Lower leg skin (tissue), 4 donors: ENCODE data around the gene RAB29. TPM values are rescaled to one million over a fixed set of nuclear protein-coding genes. Genes with fewer than 3 reads are reported as not detected.

Experiments used
- DNase-seq, 2 donors: peaks; one replicate each; pipeline ENCODE4 v3.0.0-alpha.2; 2019; ENCODE audit warnings: low spot score in 2 of 2
- H3K4me3 ChIP-seq: fragments of 200-600 bp; sonication (generic); 2 replicates; pipeline ENCODE4 v1.5.1; 2017; ENCODE audit warnings: mild to moderate bottlenecking, low read depth; ENCODE audit not compliant: poor library complexity, severe bottlenecking
- POLR2A ChIP-seq, 2 donors: fragments of 450-650 bp; IDR thresholded peaks; one replicate each; pipeline ENCODE4 v1.6.1; 2016 to 2017; ENCODE audit warnings: antibody characterized with exemption in 2 of 2, mild to moderate bottlenecking in 1 of 2, moderate library complexity in 1 of 2
- WGBS, 2 donors: methylation state at CpG; one replicate each; pipeline ENCODE4 v1.1.5; 2018; 5-methylcytosine and 5-hydroxymethylcytosine counted together
- intact Hi-C: fragments of 100-400 bp; cut with DNase I; formaldehyde crosslinking; loops from one replicate; pipeline ENCODE4 v1.15.0; 2023; ENCODE audit warnings: low total_unique reads
- total RNA-seq, 4 donors: library from RNA; depleted of rRNA; stranded (reverse); fragments of >200 nt; gene quantifications; one replicate each; pipeline ENCODE4 v1.1.0, GENCODE V29; 2016
- TF ChIP-seq, protein P1 (sequence below), 3 donors: fragments of 450-650 bp; IDR thresholded peaks; one replicate each; pipeline ENCODE4 v1.5.1; 2016; ENCODE audit warnings: antibody characterized with exemption in 3 of 3, mild to moderate bottlenecking in 3 of 3, moderate library complexity in 2 of 3

Gene RAB29
- total RNA-seq, 4 donors from 2014 or later, result 5.3 to 11.5 (median 9.8) TPM

DNA sequence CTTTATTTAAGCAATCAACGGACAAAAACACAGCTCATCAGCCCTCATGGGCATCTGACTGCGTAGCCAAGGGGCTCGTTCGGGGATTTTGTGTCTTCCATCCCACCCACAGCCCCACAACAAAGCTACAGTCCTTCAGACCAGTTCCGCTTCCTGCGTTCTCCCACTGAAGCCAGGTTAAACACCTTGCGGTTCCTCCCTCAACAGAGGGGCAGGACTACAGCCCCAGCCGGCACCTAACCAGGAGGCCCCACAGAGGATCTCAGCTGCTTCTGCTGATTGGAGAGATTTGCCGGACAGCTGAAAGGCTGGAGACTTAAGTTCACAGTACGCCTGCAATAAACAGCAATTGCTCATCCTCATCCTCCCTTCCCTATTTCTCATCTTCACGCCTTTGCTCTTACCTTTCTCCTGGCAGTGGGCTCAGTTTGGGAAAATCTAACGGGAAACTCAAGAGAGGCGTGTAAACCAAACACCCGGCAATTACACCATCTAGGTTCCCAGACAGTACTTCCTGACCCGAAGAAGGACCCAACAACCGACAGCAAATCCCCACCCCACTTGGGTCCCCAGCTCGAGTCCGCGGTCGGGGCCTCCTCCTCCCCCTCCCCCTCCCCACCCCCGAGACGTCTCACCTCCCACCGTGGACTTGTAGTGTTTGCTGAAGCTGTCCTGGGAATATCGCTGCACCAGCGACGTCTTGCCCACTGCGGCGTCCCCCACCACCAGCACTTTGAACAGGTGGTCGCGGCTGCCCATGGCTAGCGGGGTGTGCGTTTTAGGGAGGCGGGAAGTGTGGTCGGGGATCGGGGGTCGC is 876 bp downstream of the RAB29 start:
- intact Hi-C loops, result no loop called here
- DNase-seq, result no peak
- WGBS, 2 donors, result 20 to 23% methylated on average over 32 to 34 of the region's 36 CpGs
- H3K4me3 ChIP-seq, result peak overlapping the region; percentile 71
- TF ChIP-seq POLR2A (IDR thresholded peaks at IDR 0.05), result no peak
- TF ChIP-seq, protein P1, sequence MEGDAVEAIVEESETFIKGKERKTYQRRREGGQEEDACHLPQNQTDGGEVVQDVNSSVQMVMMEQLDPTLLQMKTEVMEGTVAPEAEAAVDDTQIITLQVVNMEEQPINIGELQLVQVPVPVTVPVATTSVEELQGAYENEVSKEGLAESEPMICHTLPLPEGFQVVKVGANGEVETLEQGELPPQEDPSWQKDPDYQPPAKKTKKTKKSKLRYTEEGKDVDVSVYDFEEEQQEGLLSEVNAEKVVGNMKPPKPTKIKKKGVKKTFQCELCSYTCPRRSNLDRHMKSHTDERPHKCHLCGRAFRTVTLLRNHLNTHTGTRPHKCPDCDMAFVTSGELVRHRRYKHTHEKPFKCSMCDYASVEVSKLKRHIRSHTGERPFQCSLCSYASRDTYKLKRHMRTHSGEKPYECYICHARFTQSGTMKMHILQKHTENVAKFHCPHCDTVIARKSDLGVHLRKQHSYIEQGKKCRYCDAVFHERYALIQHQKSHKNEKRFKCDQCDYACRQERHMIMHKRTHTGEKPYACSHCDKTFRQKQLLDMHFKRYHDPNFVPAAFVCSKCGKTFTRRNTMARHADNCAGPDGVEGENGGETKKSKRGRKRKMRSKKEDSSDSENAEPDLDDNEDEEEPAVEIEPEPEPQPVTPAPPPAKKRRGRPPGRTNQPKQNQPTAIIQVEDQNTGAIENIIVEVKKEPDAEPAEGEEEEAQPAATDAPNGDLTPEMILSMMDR (IDR thresholded peaks at IDR 0.05), result no peak

DNA sequence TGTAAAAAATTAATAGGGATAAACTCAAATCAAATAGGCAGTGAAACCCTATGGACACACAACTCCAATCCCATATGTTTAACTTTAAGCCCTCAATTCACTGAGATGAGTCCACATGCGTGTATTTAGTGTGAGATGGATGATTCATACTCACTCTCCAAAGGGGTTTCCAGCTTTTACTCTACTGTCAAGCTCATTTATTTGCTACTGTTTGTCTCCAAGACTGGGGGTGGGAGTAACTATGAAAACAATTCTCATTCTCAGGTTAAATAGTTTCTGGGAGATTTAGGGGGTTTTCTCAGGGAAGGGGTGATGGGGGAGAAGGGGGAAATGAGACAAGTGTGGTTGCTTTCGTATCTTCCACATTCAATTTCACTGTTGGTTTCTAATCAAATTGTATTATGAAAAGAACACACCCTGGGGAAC is 2.7 kb downstream of the RAB29 start:
- 92 to 94% methylated on average over 2 of the region's 2 CpGs for WGBS, 2 donors
- intact Hi-C loops, result no loop called here
- DNase-seq, result no peak
- H3K4me3 ChIP-seq, result no peak overlapping the region
- TF ChIP-seq POLR2A (IDR thresholded peaks at IDR 0.05), result no peak
- TF ChIP-seq, protein P1 (IDR thresholded peaks at IDR 0.05), result no peak

DNA sequence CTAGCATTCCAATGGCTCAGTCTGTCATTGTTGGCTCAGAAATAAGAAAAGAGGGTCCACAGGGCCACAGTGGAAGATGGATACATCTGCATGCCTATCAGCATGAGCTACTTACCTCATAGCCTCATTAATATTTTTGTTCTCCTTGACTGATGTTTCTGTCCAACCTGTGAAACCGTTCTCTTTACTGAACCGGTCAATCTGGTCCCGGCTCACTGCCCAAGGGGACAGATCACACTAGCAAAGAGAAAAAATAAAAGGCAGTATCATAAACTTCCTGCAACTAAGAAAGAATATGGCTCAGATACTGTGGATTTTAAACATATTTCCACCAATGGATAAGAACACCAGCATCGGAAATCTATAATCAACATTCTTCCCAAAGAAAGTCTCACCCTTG is 4.7 kb downstream of the RAB29 start:
- intact Hi-C loops, result no loop called here
- 77 to 81% methylated on average over 4 of the region's 4 CpGs for WGBS, 2 donors
- TF ChIP-seq, protein P1 (IDR thresholded peaks at IDR 0.05), result no peak
- TF ChIP-seq POLR2A (IDR thresholded peaks at IDR 0.05), result no peak
- DNase-seq, result no peak
- H3K4me3 ChIP-seq, result no peak overlapping the region

DNA sequence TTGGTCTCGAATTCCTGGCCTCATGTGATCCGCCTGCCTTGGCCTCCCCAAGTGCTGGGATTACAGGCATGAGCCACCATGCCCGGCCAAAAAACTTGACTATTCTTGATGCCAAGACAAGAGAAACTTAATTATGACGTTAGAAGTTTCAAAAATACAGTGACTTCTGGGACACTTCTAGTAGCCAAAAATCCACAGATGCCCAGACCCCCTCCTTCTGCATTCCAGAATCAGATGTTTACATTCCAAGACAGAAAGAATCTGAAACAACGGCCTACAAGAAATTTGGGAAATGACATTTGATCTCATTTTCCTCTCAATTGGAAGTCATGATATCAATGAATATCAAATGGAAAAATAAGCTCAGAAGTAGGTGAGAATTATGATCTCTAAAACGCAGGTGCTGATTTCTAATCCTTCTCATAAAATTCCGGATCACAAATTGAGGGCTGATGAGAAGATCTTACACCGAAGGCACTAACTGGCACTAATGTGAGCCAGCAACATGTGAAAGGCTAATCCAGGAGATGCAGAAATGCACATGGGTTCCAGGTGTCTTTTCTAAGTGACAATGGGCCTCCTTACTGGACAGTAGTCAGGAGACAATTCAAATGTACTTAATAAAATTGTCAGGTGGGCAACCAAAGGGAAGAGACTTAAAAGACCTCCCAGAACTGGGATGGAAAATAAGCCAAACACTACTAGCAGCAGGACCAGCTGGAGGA is 5.5 kb downstream of the RAB29 start:
- H3K4me3 ChIP-seq, result no peak overlapping the region
- no peak for TF ChIP-seq POLR2A (IDR thresholded peaks at IDR 0.05)
- TF ChIP-seq, protein P1 (IDR thresholded peaks at IDR 0.05), result no peak
- WGBS, 2 donors, result 74 to 81% methylated on average over 8 of the region's 8 CpGs
- intact Hi-C loops, result no loop called here
- no peak for DNase-seq

DNA sequence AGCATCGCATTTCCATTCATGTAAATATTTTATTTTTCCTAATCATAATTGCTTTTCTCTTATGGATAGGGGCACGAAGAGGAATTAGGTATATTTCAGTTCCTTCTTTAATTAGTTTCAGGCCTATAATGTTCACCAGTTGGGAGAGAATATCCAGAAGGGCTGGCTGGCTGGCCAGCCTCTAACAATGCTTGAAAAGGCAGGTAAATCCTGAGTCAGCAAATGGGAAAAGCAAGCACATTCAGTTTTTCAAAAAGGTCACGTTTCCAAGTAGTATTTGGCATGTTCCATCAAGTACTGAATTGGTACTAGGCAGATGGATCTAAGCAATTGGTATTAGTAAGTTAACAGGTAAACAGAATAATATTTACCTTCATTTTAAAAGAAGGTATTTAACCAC is 8.0 kb downstream of the RAB29 start:
- 65% methylated on average over 3 of the region's 3 CpGs for WGBS, 2 donors
- TF ChIP-seq, protein P1 (IDR thresholded peaks at IDR 0.05), result no peak
- no peak for TF ChIP-seq POLR2A (IDR thresholded peaks at IDR 0.05)
- H3K4me3 ChIP-seq, result no peak overlapping the region
- no peak for DNase-seq
- intact Hi-C loops, result no loop called here
